Esophagus muscularis mucosa (tissue), 4 donors: ENCODE results near the gene IFIH1. TPM values are rescaled to one million over a fixed set of nuclear protein-coding genes. Genes with fewer than 3 reads are reported as not detected.

Experiments
- DNase-seq: peaks from one replicate; pipeline ENCODE4 v3.0.0-alpha.2; 2017; ENCODE audit errors: extremely low spot score
- H3K27ac ChIP-seq, 4 donors: fragments of 200-600 bp; sonication (generic); replicated peaks in 1 of 4; 1 replicate in 3 of 4; 2 replicates in 1 of 4; pipeline ENCODE4 v1.5.1; 2016 to 2019; ENCODE audit warnings: mild to moderate bottlenecking in 1 of 4
- H3K27me3 ChIP-seq, 4 donors: fragments of 200-600 bp; sonication (generic); one replicate each; pipeline versions ENCODE4 v1.5.1 to v1.6.0; 2016 to 2019
- H3K36me3 ChIP-seq, 4 donors: fragments of 200-600 bp; sonication (generic); one replicate each; pipeline ENCODE4 v1.5.1; 2016 to 2019
- H3K4me1 ChIP-seq, 4 donors: fragments of 200-600 bp; sonication (generic); one replicate each; pipeline ENCODE4 v1.5.1; 2016 to 2019
- H3K4me3 ChIP-seq, 4 donors: fragments of 200-600 bp; sonication (generic); 1 replicate in 2 of 4; 2 replicates in 2 of 4; pipeline ENCODE4 v1.5.1; 2016 to 2019; ENCODE audit warnings: mild to moderate bottlenecking in 4 of 4, moderate library complexity in 1 of 4
- H3K9me3 ChIP-seq, 4 donors: fragments of 200-600 bp; sonication (generic); 1 replicate in 3 of 4; 2 replicates in 1 of 4; pipeline ENCODE4 v1.5.1; 2016 to 2019
- EP300 ChIP-seq: sonication (generic); formaldehyde crosslinking; IDR thresholded peaks from one replicate; pipeline ENCODE4 v1.6.1; 2017; ENCODE audit warnings: antibody characterized with exemption
- POLR2A ChIP-seq: fragments of 450-650 bp; IDR thresholded peaks from one replicate; pipeline ENCODE4 v1.6.1; 2017; ENCODE audit warnings: antibody characterized with exemption, moderate library complexity, mild to moderate bottlenecking, low read depth
- POLR2AphosphoS5 ChIP-seq, 2 donors: sonication (generic); formaldehyde crosslinking; IDR thresholded peaks; one replicate each; pipeline ENCODE4 v1.6.1; 2017; ENCODE audit warnings: antibody characterized with exemption in 2 of 2
- WGBS: methylation state at CpG from one replicate; pipeline ENCODE4 v1.1.5; 2018; 5-methylcytosine and 5-hydroxymethylcytosine counted together
- intact Hi-C: fragments of 100-400 bp; cut with DNase I; formaldehyde crosslinking; loops from one replicate; pipeline ENCODE4 v1.15.1; 2023
- total RNA-seq, 4 donors: library from RNA; depleted of rRNA; stranded (reverse); fragments of >200 nt; gene quantifications; one replicate each; pipeline versions ENCODE4 v1.1.0 to v1.2.1, GENCODE V29; 2016
- TF ChIP-seq, protein P1 (sequence below), 3 experiments: fragments of 200-600 bp in 2 of 3; fragments of 450-650 bp in 1 of 3; sonication (generic) in 2 of 3; IDR thresholded peaks; one replicate each; pipeline ENCODE4 v1.5.1; 2017 to 2019; ENCODE audit warnings: antibody characterized with exemption in 3 of 3, mild to moderate bottlenecking in 2 of 3, moderate library complexity in 1 of 3

The IFIH1 gene
- total RNA-seq, 4 donors from 2014 or later = 8.6 to 12.9 (median 10.6) TPM

DNA sequence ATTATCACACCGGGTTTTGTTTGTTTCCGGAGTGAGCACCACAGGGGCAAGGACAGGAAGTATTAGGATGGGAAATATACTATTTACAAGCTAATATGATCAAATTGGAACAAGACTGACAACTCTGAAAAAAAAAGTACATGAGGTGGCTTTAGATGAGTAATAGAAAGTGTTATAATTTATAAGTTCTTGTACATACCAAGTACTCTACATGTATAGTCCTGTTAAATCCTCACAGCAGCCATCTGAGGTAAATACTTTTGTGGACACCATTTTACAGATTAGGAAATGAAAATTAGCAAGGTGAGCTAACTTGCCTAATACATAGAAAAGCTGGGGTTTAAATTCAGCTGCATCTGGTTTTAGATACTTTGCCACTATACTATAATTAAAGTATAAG, 86.5 kb downstream of the IFIH1 start:
- Histone ChIP-seq H3K27me3 (no peaks in the 10 kb centered on the region), H3K9me3 (no peaks in the 10 kb centered on the region), H3K27ac (no peak overlapping the region), H3K4me1 (peaks cover 3 to 20% (median 13%) of the 10 kb centered on the region in 4 donors), H3K4me3 (no peak overlapping the region), H3K36me3 (no peaks in the 10 kb centered on the region)
- intact Hi-C loops = no loop called here
- WGBS = 41% methylated on average over 2 of the region's 2 CpGs
- DNase-seq = no peak
- no peak for TF ChIP-seq POLR2A
- TF ChIP-seq POLR2AphosphoS5 (IDR thresholded peaks at IDR 0.05) = no peak
- TF ChIP-seq, protein P1, sequence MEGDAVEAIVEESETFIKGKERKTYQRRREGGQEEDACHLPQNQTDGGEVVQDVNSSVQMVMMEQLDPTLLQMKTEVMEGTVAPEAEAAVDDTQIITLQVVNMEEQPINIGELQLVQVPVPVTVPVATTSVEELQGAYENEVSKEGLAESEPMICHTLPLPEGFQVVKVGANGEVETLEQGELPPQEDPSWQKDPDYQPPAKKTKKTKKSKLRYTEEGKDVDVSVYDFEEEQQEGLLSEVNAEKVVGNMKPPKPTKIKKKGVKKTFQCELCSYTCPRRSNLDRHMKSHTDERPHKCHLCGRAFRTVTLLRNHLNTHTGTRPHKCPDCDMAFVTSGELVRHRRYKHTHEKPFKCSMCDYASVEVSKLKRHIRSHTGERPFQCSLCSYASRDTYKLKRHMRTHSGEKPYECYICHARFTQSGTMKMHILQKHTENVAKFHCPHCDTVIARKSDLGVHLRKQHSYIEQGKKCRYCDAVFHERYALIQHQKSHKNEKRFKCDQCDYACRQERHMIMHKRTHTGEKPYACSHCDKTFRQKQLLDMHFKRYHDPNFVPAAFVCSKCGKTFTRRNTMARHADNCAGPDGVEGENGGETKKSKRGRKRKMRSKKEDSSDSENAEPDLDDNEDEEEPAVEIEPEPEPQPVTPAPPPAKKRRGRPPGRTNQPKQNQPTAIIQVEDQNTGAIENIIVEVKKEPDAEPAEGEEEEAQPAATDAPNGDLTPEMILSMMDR (IDR thresholded peaks at IDR 0.05) = no peak
- TF ChIP-seq EP300 = no peak

DNA sequence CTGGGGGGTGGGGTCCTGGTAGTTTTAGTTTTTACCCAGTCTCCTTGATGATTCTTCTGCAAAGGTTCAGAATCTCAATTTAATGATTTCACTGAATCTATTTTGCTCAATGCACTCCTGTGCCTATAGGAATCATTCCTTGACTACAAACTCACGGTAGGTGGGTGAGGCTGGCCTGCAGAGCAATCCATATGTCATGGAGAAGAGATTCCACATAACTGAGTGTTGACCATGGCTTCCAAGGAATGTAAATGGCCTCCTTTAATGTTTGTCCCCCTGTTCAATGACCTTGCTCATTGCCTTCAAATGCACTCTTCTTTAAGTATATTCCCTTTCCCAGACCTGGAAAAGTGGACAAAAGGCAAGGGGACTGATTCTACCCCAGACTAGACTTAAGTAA, 87.7 kb downstream of the IFIH1 start:
- H3K9me3 ChIP-seq = no peaks in the 10 kb centered on the region
- WGBS = 93% methylated on average over 1 of the region's 1 CpG
- no peak overlapping the region for H3K4me3 ChIP-seq
- no peaks in the 10 kb centered on the region for H3K36me3 ChIP-seq
- no peak for DNase-seq
- no peak overlapping the region for H3K27ac ChIP-seq
- intact Hi-C loops = no loop called here
- no peaks in the 10 kb centered on the region for H3K27me3 ChIP-seq
- peaks cover 3 to 20% (median 13%) of the 10 kb centered on the region in 4 donors for H3K4me1 ChIP-seq
- TF ChIP-seq POLR2A = no peak
- no peak for TF ChIP-seq EP300
- TF ChIP-seq, protein P1 (IDR thresholded peaks at IDR 0.05) = no peak
- TF ChIP-seq POLR2AphosphoS5 (IDR thresholded peaks at IDR 0.05) = no peak

DNA sequence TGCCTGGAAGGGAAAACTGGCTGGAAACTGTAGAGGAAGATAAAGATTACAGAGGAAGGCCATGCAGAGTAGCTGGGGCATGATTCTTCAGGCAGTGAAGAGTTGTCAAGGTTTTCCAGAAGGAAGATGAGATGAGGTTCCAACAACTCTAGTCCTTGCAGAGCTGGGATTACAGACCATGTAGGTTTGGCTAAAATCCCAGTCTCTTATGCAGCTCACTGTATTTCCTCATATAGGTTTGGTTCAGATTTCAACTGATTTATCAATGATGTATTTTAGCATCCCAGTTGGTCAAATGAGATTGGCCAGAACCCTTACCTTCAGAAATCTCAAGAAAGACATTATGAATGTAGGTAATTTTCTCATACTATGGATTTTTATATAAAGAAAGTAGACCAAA, 91.6 kb downstream of the IFIH1 start:
- TF ChIP-seq POLR2AphosphoS5 (IDR thresholded peaks at IDR 0.05) (no peak), POLR2A (no peak), EP300 (no peak)
- TF ChIP-seq, protein P1 (IDR thresholded peaks at IDR 0.05) = no peak
- Histone ChIP-seq H3K36me3 (no peaks in the 10 kb centered on the region), H3K27ac (no peak overlapping the region), H3K4me3 (no peak overlapping the region), H3K9me3 (no peaks in the 10 kb centered on the region), H3K27me3 (no peaks in the 10 kb centered on the region), H3K4me1 (peaks cover 0 to 19% (median 4%) of the 10 kb centered on the region in 4 donors)
- intact Hi-C loops = no loop called here
- DNase-seq = no peak

DNA sequence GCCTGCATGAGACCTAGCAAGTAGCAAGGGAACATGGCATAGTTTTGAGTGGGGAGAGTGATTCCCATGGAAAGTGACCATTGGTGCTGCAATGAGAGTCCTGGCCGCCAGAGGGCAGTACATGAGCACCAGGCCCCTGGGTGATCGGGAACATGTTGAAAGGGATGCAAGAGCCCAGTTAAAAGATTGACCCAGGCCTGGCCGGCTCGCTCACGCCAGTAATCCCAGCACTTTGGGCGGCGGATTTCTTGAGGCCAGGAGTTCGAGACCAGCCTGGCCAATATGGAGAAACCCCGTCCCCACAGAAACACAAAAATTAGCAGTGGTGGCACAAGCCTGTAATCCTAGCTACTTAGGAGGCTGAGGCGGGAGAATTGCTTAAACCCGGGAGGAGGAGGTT, 97.4 kb downstream of the IFIH1 start:
- WGBS = 75% methylated on average over 5 of the region's 11 CpGs
- H3K9me3 ChIP-seq = no peaks in the 10 kb centered on the region
- H3K36me3 ChIP-seq = no peaks in the 10 kb centered on the region
- TF ChIP-seq POLR2AphosphoS5 (IDR thresholded peaks at IDR 0.05) (no peak), POLR2A (no peak), EP300 (no peak)
- TF ChIP-seq, protein P1 (IDR thresholded peaks at IDR 0.05) = peak; percentile 55 to 76 (median 61)
- no peak for DNase-seq
- no peak overlapping the region for H3K4me3 ChIP-seq
- no peak overlapping the region for H3K27ac ChIP-seq
- intact Hi-C loops = loop anchor here (5.0 kb wide), 1 partner anchor 76 kb away; no protein-coding TSS in a partner anchor
- peaks cover 7 to 37% (median 25%) of the 10 kb centered on the region in 4 donors for H3K4me1 ChIP-seq
- no peaks in the 10 kb centered on the region for H3K27me3 ChIP-seq

DNA sequence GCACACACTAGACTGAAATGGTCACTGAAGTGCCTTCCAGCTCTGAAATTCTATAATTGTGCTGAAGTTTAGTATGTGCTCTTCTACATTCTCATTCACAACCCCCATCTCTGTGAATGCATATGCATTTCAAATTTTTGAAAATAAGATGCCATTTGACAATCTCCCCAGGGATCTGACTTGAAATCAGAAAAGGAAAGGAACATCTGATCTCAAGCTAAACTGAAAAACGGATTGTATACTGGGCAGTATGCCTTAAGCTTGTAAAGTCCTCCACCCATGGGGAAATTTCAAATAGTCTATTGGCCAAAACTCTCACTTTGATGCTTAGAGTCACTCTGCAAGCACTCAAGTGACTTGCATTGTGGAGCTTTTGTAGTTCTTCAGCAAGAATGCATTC, 98.1 kb downstream of the IFIH1 start:
- no peaks in the 10 kb centered on the region for H3K27me3 ChIP-seq
- no peak for TF ChIP-seq POLR2A
- TF ChIP-seq EP300 = no peak
- TF ChIP-seq POLR2AphosphoS5 (IDR thresholded peaks at IDR 0.05) = no peak
- TF ChIP-seq, protein P1 (IDR thresholded peaks at IDR 0.05) = no peak
- H3K9me3 ChIP-seq = no peaks in the 10 kb centered on the region
- 67% methylated on average over 1 of the region's 1 CpG for WGBS
- H3K36me3 ChIP-seq = no peaks in the 10 kb centered on the region
- H3K4me3 ChIP-seq = no peak overlapping the region
- intact Hi-C loops = loop anchor here (5.0 kb wide), 1 partner anchor 77 kb away; no protein-coding TSS in a partner anchor
- DNase-seq = no peak
- H3K27ac ChIP-seq = peak overlapping the region in 2 of 4 donors; percentile 11 to 32
- H3K4me1 ChIP-seq = peaks cover 7 to 37% (median 25%) of the 10 kb centered on the region in 4 donors
